KBM-7 (cell line): Measurements from ENCODE around the gene SYNGR3.
"Not testable (repeated sequence)": the region's sequence is repeated elsewhere in the genome, so short reads cannot be mapped to it uniquely, and the experiment has no call there.

Source experiments
- DNase-seq: peaks from one replicate; pipeline ENCODE4 v3.0.0-alpha.2; 2015
- in situ Hi-C: fragments of 300-500 bp; cut with MboI; formaldehyde crosslinking; loops from 2 replicates; pipeline ENCODE4 v1.14.3; 2020; ENCODE audit warnings: low sequenced_read_pairs, low pct_unique_long_range_greater_than_20kb, mixed read lengths

SYNGR3 gene, protein sequence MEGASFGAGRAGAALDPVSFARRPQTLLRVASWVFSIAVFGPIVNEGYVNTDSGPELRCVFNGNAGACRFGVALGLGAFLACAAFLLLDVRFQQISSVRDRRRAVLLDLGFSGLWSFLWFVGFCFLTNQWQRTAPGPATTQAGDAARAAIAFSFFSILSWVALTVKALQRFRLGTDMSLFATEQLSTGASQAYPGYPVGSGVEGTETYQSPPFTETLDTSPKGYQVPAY

GRCh38 chr16:1989209-1990100 is at the start of gene SYNGR3:
Gene SYNGR3, plus strand, starts transcription at chr16:1989970. Its CDS starts 133 bp downstream, at chr16:1990103.
- in situ Hi-C loops, result no loop called here
- no peak for DNase-seq

DNA sequence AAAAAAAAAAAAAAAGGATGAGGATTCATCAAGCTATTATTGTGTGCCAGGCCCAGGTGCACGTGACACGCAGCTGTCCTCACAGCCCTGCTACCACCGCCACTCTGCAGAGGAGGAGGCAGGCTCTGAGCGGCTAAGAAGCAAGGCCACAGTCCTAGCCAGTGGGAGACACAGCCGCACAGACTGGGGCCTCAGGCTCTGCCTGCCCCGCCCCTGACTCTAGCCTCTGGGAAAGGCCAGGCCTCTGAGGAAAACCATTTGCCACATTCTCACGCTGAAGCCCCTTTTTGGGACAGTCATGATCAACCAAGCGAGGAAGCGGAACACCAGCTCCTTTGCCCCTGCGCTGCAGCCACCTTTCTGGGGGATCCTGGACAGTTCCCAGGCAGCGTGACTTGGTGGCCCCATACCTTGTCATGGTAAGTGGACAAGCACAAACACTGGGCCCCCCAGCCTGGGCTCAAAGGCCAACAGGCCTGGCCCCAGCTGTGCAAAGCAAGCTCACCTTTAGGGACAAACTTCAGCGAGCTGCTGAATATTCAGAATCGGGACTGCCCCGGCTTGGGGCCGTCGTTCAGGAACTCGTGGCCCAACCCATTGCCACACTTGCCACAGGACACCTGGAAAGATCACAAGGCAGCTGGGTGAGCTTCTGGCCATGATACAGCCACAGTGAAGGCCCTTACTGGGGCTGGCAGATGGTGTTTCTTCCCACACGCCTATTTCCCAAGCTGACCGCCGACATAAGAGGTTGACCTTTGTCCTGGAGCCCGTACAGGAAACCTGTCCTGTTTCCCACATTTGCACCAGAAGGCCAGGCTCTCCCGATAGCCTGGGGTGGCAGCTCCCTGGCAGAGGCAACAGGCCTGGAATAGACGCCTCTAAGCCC is 49.3 kb upstream of the SYNGR3 start:
- in situ Hi-C loops, result no loop called here

GRCh38 chr16:1941162-1942046 is 48.4 kb upstream of the SYNGR3 start:
- in situ Hi-C loops, result no loop called here
- DNase-seq, result no peak

More for the DNA sequence above, 49.3 kb upstream of the SYNGR3 start:
- DNase-seq, result no peak

GRCh38 chr16:1942047-1942809 is 47.5 kb upstream of the SYNGR3 start:
- DNase-seq, result peak; percentile 81
- in situ Hi-C loops, result no loop called here

- peak; percentile 95 for DNase-seq
- in situ Hi-C loops, result no loop called here
These were observed 46.7 kb upstream of the SYNGR3 start, which contains the start of gene MSRB1 for GRCh38 chr16:1942810-1943726. Gene MSRB1, minus strand, starts transcription at chr16:1943199. Its CDS starts 43 bp downstream, at chr16:1943156.

DNA sequence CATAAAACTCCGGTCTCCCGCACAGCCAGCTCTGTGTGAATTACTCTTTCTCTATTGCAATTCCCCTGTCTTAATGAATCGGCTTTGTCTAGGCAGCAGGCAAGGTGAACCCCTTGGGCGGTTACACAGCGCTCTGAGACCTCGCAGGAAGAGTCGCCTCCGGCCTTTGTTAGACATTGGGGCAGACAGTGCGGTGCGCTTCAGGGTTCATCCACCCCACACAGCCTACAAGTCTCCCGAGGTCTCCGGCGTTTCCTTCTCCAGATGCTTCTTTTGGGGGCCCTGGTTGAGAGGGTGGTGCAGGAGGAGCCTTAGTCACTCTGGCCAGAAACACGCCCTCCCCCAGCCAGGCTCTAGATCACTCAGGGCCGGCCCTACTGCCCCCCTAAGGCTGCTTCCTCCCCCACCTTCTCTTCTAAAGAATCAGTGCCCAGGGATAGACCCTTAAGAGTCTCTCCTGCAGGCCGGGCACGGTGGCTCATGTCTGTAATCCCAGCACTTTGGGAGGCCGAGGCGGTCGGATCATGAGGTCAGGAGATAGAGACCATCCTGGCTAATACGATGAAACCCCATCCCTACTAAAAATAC is 45.1 kb upstream of the SYNGR3 start:
- in situ Hi-C loops, result no loop called here
- DNase-seq, result no peak

DNA sequence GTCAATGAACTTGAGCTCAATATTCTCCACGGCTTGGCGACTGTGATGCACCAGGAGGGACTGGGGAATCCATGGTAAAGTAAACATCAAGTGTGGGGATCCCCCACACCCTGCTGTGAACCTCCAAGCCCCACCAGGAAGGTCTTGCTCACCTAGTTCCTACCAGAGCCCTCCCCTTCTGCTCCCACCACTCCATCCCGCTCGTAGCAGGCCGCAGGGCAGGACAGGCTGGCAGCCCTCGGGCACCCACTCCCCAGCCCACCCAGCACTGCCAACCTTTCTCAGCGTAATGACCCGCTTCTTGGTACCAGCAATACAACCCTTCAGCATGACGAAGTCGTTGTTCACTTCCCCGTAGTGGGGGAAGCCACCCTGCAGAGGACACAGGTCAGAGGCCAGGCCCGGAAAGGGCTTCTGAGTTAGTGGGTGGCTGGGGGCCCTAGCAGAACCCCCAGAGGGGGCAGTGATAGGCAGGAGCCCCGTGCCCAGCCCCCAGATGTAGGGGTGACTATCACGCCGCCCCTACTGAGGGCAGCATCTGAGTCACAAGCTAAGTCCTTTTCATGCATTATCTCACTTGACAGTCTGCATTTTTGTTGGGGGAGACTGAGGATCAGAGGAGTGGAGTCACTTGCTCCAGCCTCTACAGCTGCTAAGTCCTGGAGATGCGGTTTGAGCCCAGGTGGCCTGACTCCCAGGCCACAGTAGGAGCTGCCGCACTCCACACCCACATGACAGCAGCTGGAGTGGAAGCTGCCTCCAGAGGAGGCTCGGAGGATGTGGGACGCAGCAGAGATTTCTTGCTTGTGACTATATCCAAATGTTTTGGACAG is 44.0 kb upstream of the SYNGR3 start:
- in situ Hi-C loops, result no loop called here
- no peak for DNase-seq

- no peak for DNase-seq
- in situ Hi-C loops, result no loop called here
These were observed 43.0 kb upstream of the SYNGR3 start for GRCh38 chr16:1946495-1947368.

- in situ Hi-C loops, result no loop called here
- no peak for DNase-seq
These were observed 42.5 kb upstream of the SYNGR3 start for GRCh38 chr16:1947369-1947670.

- in situ Hi-C loops, result no loop called here
- no peak for DNase-seq
These were observed 40.3 kb upstream of the SYNGR3 start for GRCh38 chr16:1949507-1949906.

DNA sequence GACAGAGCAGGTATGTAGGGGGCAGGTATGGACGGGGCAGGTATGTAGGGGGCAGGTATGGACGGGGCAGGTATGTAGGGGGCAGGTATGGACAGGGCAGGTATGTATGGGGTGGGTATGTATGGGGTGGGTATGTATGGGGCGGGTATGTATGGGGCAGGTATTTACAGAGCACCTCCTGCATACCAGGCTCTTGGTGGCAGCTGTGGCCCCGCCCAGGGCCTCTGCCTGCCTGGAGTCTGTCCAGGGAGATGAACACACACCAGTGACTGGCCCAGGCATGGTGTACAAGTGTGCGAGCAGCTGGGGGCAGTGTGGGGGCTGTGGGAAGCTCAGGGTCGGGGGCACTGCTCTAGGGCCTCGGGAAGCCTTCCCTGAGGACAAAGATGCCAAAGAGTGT is 39.7 kb upstream of the SYNGR3 start:
- DNase-seq, result no peak
- in situ Hi-C loops, result no loop called here

GRCh38 chr16:1950559-1950958 is 39.2 kb upstream of the SYNGR3 start:
- in situ Hi-C loops, result no loop called here
- DNase-seq, result no peak

GRCh38 chr16:1953734-1954133 is 36.0 kb upstream of the SYNGR3 start:
- in situ Hi-C loops, result no loop called here
- DNase-seq, result no peak

DNA sequence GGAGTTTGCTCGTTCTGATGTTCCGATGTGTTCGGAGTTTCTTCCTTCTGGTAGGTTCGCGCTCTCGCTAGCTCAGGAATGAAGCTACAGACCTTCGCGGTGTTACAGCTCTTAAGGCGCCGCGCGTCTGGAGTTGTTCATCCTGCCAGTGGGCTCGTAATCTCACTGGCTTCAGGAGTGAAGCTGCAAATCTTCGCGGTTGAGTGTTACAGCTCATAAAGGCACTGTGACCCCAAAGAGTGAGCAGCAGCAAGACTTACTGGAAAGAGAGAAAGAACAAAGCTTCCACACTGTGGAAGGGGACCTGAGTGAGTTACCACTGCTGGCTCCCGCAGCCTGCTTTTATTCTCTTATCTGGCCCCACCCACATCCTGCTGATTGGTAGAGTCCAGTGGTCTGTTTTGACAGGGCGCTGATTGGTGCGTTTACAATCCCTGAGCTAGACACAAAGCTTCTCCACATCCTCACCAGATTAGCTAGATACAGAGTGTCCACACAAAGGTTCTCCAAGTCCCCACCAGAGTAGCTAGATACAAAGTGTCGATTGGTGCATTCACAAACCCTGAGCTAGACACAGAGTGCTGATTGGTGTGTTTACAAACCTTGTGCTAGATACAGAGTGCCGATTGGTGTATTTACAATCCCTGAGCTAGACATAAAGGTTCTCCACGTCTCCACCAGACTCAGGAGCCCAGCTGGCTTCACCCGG is 32.2 kb upstream of the SYNGR3 start:
- in situ Hi-C loops, DNase-seq: not testable (repeated sequence)
